COLO829 (cell line): ENCODE data around the gene INSYN2A.
A peak's percentile ranks its signal among the peaks of the same experiment; 100 is the strongest.

Source experiments
- DNase-seq: peaks from one replicate; pipeline ENCODE4 v3.0.0; 2012; ENCODE audit warnings: low spot score

Gene INSYN2A, protein sequence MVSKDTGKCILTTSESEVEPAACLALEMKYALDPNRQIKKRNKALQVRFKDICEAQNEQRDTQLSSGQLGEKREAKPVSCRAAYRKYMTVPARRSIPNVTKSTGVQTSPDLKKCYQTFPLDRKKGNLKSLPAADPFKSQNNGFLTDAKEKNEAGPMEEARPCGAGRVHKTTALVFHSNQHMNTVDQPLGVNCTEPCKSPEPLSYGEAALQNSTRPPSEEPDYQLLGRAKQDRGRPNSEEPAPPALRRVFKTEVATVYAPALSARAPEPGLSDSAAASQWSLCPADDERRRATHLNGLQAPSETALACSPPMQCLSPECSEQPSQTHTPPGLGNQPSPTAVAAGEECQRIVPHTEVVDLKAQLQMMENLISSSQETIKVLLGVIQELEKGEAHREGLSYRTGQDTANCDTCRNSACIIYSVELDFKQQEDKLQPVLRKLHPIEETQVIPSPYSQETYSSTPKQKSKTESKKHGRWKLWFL

DNA sequence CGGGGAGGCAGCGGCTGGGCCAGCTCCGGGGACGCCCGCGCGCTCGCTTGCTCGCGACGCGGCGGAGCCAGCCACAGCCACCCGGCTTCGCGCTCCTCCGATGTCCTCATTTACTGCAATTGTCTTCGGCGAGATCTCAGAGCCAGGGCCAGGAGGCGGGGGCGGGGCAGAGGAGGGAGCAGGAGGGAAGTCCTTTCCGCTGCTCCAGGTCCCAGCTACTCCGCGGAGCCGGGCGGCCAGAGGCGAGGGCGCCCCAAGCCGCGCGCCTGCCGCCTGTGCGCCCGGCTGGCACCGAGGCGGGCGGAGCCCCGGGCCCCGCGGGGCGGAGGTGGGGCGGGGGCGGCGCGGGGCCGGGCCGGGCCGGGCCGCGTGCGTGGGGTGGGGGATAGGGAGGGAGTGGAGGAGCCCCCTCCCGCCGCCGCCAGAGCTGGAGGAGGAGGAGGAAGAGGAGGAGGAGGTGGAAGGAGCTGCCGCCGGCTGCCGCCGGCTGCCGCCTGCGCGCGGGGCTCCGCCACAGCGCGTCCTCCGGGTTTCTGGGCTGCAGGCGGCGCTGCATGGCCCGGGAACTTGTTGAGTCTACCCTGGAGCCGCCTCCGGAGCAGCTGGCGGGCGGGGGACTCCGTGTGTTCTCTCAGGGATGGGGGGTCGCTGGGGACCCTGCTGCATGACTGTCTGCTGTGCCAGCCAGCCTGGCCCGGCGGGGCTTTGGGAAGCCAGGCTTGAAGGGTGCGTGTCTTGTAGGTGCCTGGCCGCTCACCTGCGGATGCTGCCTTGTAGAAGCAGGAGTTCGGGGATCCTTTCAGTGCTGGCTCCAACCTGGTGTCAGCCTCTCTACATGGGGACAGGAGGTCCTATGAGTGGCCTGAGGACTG, at the start of gene INSYN2A:
Gene INSYN2A (minus strand): TSS at position 310 of the 872 bp plus-strand sequence. CDS start 20,196 bp downstream, outside the sequence.
- DNase-seq, result no peak

DNA sequence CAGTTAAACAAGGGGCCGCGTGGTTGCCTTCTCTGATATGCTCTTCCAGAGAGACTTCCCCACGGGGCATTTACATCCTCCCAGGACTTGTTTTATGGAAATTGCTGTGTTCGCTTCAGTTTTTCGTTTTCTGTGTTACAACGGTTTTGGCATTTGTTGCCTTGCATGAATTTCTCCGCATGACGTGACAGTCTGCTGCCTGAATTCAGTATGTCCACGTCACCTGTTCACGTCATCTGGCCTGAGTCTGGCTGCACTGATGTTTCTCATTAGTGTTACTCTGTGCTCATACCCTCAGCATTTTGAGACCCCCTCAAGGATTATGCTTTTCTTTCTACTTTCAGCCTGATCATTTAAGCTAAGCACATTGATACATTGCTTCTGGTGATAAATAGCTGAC, 49.1 kb upstream of the INSYN2A start:
- no peak for DNase-seq

DNA sequence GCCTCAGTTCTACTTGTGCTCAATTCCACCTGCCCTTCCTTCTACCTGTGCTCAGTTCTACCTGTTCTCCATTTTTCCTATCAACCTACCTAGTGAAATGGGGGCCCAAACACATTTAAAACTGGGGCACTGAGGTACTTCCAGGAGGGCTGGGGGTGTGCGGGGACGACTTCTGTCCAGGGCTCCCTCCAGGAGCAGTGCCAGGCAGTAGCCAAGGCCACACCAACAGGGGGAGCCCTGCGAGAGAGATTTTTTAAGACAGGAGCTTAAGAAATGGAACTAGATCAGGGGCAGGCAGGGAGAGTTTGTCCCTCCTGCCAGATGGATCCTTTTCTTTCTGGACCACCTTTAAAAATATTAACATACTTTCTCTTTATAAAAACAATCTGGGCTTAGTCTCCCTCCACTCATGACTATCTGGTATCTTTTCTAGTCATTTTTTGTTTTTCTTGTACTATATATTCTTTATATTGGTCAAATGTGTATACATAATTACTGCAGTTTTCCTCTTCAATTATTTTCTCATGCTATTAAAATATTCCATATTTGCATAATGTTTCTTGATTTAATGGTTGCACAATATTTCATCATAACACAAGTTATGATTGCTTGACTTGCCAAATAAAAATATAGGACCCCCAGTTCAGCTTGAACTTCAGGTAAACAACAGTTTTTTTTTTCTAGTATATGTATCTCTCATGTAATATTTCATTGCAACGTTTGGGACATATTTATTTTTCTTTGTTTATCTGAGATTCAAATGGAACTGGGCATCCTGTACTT, 47.3 kb upstream of the INSYN2A start:
- peak; percentile 16 for DNase-seq

DNA sequence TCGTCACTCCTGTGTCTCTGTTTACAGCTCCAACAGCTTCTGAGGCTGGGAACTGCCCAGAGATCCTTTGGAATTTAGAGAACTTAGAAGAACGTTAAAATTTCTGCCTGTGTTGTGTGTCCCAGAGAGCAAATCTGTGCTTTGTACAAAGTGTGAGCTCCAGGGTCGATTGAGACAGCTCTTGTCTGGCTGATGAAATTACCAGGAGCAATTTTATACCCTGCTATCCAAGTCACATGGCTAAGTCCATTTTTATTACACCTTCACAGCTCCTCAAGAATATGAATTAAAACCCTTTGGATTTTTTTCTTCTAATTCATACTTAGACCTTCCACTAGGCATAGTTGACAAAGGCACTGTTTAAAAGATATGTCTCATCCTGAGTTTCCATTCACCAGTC, 46.5 kb upstream of the INSYN2A start:
- no peak for DNase-seq

DNA sequence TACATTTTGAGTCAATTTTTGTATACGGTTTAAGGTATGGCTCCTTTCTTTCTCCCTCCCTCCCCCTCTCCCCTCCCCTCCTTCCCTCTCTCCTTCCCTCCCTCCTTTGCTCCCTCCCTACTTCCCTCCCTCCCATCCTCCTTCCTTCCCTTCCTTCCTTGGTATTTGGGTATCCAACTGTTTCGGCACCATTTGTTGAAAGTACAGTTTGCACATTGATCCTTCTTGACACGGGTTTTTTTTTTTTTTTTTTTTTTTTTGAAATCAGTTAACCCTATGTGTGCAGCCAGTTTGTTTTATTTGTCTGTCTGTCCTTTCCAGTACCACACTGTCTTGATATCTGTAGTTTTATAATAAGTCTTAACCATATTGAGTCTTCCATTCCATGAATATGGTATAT, 39.9 kb upstream of the INSYN2A start:
- no peak for DNase-seq

- no peak for DNase-seq
Measured at GRCh38 chr10:127234306-127234800, 38.0 kb upstream of the INSYN2A start.

GRCh38 chr10:127228195-127228787, 31.9 kb upstream of the INSYN2A start:
- no peak for DNase-seq

DNA sequence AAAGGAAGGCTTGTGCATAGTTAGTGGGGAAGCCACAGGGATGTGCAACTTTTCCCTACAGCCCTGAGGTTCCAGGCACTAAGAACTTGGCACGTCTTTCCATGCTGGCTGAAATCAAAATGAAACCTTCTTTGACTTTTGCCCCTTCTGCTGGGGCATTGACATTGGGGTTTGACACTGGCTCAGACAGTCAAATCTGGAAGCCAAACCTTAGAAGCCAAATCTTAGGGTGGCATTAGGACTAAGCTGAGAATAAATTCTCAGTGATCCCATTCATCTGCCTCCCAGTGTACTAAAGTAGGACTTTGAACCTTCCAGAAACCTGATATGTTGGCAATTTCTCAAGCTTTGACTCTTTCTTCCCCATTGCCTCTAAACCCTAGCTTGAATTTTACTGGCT, 31.3 kb upstream of the INSYN2A start:
- DNase-seq, result no peak

- DNase-seq, result no peak
Measured at GRCh38 chr10:127227027-127227426, 30.6 kb upstream of the INSYN2A start.

DNA sequence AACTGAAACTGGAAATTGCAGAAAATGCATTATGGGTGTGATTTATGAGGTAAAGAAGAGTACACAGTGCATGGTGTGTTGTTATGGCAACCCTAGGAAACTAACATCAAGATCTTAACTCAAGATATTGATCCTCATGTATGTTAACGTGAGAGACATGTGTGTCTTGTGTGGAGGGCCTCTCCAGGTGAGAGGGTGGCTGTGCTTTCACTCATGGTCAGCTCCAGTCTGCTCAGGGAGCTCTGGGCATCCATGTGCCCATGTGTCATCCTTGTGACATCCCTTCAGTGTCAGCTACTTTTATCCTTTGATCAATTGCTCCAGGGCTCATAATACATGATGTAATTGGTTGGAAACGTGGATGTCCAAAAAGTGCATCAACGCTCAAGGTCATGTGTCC, 24.9 kb upstream of the INSYN2A start:
- no peak for DNase-seq

- DNase-seq, result no peak
Measured at GRCh38 chr10:127218658-127219057, 22.3 kb upstream of the INSYN2A start.

DNA sequence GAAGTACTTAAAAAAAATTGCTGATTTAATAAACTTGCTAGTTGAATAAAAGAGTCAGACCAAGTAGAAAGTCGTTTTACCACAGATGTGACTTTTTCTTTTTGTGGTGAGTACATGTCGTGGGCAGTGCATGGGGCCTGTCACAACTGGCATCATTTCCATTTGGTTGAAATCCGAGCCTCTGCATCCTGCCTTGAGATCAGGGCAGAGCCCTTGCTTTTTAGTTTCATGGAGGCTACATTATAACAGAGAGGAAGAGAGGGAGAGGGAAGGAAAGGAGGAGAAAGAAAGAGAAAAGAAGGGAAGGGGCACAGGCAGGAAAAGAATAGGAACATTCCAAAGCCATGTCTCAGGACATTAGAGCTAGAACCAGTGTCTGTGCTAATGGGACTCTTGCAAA, 20.4 kb upstream of the INSYN2A start:
- no peak for DNase-seq

GRCh38 chr10:127216274-127216673, 19.9 kb upstream of the INSYN2A start:
- DNase-seq, result no peak

DNA sequence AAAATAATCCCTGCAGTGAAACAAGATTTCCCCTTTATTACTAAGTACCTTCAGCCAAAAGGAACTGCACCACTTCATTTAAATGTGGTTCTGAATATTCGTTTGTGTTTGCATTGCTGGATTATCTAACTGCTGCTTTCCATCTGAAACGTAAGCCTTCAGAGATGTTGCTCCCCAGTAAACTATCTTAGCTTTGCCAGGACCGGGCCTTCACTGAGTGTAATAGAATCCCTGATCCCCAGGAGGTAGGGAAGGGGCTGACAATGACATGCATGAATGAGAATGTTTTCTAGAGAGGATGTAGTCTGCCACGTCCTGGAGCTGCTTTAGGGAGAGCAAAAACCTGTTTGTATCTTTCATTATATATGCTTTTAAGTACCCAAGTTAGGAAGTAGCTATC, 19.5 kb upstream of the INSYN2A start:
- DNase-seq, result no peak

DNA sequence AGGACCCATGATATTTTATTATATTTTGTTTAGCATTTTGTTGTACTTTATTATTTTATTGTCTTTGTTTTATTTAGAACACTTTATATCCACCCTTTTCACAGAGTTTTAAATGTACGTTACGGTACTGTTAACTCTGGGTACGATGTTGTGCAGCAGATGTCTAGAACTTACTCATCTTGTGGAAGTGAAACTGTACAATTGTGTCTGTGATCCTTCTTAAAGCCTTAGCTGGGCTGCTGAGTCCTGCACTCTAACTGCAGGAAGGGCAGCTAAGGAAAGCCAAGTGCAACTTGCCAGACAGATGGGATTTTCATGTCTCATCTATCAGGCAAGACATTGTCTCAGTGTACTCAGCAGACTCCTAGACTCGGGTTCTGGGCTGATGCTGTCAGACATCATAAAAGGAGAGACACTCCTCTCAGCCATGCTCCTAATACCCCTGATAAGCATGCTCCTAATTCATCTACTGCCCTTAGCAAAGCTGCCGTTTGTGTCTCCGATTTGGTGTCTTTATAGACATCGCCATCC, 14.6 kb upstream of the INSYN2A start:
- no peak for DNase-seq

DNA sequence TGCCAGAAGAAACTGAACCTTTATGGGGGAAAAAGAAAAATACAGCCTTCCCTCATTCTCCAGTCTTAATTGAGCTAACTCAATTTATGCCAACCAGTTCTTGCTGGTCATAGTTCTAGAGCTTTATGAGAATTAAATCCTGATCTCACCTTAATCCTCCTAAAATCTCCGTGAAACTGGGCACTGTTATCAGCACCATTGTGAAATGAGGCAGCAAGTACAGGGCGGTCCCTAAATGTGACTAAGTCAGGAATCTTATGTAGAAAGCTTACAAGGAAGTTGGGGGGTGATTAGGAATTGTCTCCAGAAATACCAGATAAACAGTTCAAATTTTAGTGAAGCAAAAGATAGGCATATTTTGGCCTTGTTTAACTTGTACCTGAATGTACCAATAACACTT, 10.7 kb upstream of the INSYN2A start:
- no peak for DNase-seq

GRCh38 chr10:127203067-127203466, 6.7 kb upstream of the INSYN2A start:
- no peak for DNase-seq

GRCh38 chr10:127200646-127201045, 4.3 kb upstream of the INSYN2A start:
- no peak for DNase-seq

DNA sequence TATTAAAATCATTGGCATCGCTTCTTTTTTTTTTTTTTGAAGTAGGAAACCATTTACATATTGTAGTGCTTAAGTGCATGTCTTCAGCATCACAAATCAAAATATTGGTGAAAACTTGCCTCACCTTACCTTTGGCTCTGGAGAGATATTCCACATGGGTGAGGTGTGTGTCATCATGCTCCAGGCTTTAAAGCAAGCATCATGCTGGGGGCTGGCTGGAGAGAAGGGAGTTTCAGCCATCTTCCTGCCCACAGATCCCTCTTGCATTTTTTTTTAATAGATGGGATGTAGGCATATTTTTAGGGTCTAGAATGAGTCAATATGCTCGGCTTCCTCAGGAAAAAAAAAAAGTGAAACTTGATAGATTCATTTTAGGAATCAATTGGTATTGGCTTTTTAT, 2.3 kb upstream of the INSYN2A start:
- DNase-seq, result no peak

- DNase-seq, result no peak
Measured at GRCh38 chr10:127198307-127198706, 1.9 kb upstream of the INSYN2A start.

DNA sequence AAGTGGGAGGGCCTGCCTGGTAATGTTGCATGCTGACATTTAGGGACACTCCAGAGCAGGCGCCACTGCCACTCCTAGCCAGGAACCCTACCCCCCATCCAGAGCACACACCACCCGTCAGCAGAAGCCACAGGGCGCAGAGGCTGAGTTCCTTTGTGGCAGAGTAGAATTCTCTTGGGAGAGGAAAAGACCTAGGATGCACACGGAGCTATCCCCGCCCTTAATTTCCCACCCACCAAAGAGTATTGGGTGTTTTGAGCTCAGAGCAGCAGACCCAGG, 702 bp upstream of the INSYN2A start:
- DNase-seq, result no peak
